NB4 (cell line): ENCODE results near the gene STAB1.

Experiments used
- DNase-seq: peaks from one replicate; pipeline ENCODE4 v3.0.0; 2010; ENCODE audit warnings: low read depth
- H3K4me3 ChIP-seq: one replicate; pipeline ENCODE4 v1.5.1; 2011; ENCODE audit warnings: mild to moderate bottlenecking, low read depth, low read length, moderate library complexity
- MYC ChIP-seq: IDR thresholded peaks from 2 replicates; pipeline ENCODE4 v1.6.1; 2011; ENCODE audit warnings: low read depth, low read length
- POLR2A ChIP-seq: IDR thresholded peaks from 2 replicates; pipeline ENCODE4 v1.6.1; 2011; ENCODE audit warnings: mild to moderate bottlenecking; ENCODE audit not compliant: insufficient read length; ENCODE audit errors: extremely low read depth
- TF ChIP-seq, protein P1 (sequence below): IDR thresholded peaks from 2 replicates; pipeline ENCODE4 v1.6.1; 2011; ENCODE audit warnings: low read depth, low read length
- TF ChIP-seq, protein P2 (sequence below): IDR thresholded peaks from one replicate; pipeline ENCODE4 v1.5.1; 2012; ENCODE audit warnings: low read depth, low read length

STAB1 gene, protein sequence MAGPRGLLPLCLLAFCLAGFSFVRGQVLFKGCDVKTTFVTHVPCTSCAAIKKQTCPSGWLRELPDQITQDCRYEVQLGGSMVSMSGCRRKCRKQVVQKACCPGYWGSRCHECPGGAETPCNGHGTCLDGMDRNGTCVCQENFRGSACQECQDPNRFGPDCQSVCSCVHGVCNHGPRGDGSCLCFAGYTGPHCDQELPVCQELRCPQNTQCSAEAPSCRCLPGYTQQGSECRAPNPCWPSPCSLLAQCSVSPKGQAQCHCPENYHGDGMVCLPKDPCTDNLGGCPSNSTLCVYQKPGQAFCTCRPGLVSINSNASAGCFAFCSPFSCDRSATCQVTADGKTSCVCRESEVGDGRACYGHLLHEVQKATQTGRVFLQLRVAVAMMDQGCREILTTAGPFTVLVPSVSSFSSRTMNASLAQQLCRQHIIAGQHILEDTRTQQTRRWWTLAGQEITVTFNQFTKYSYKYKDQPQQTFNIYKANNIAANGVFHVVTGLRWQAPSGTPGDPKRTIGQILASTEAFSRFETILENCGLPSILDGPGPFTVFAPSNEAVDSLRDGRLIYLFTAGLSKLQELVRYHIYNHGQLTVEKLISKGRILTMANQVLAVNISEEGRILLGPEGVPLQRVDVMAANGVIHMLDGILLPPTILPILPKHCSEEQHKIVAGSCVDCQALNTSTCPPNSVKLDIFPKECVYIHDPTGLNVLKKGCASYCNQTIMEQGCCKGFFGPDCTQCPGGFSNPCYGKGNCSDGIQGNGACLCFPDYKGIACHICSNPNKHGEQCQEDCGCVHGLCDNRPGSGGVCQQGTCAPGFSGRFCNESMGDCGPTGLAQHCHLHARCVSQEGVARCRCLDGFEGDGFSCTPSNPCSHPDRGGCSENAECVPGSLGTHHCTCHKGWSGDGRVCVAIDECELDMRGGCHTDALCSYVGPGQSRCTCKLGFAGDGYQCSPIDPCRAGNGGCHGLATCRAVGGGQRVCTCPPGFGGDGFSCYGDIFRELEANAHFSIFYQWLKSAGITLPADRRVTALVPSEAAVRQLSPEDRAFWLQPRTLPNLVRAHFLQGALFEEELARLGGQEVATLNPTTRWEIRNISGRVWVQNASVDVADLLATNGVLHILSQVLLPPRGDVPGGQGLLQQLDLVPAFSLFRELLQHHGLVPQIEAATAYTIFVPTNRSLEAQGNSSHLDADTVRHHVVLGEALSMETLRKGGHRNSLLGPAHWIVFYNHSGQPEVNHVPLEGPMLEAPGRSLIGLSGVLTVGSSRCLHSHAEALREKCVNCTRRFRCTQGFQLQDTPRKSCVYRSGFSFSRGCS (N-terminal part only)

DNA sequence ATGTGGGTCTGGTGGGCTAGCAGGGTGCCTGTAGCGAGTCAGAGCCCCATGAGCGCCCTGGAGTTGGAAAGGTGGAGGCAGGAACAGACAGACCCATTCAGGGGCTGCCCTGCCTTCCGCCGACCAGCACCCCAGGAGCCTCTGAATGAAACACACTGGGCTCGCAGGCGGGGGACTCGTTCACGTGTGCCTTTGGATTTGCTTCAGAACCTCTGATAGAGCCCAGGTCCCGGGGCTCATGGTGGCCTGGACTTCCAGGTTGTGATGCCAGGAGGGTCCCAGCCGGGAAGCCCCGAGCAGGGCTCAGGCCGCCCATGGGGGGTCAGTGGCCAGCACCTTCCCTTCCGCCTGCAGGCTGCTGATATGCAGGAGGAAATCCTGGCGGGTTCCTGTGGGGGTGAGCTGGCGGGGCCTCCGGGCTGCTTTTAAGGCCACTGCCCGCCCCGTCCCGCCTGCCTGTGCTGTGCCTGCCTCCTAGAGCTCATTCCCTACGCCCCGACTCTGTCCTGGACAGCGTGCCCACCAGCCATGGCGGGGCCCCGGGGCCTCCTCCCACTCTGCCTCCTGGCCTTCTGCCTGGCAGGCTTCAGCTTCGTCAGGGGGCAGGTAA, at the start of gene STAB1:
TSS of gene STAB1 (plus strand) at position 453 of the 610 bp plus-strand sequence. CDS start at position 529, 76 bp downstream.
- peak; percentile 68 for DNase-seq
- TF ChIP-seq, protein P1, sequence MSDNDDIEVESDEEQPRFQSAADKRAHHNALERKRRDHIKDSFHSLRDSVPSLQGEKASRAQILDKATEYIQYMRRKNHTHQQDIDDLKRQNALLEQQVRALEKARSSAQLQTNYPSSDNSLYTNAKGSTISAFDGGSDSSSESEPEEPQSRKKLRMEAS: no peak; the same call in 1 of the 2 replicates
- TF ChIP-seq MYC: no peak
- no peak for TF ChIP-seq POLR2A
- TF ChIP-seq, protein P2, sequence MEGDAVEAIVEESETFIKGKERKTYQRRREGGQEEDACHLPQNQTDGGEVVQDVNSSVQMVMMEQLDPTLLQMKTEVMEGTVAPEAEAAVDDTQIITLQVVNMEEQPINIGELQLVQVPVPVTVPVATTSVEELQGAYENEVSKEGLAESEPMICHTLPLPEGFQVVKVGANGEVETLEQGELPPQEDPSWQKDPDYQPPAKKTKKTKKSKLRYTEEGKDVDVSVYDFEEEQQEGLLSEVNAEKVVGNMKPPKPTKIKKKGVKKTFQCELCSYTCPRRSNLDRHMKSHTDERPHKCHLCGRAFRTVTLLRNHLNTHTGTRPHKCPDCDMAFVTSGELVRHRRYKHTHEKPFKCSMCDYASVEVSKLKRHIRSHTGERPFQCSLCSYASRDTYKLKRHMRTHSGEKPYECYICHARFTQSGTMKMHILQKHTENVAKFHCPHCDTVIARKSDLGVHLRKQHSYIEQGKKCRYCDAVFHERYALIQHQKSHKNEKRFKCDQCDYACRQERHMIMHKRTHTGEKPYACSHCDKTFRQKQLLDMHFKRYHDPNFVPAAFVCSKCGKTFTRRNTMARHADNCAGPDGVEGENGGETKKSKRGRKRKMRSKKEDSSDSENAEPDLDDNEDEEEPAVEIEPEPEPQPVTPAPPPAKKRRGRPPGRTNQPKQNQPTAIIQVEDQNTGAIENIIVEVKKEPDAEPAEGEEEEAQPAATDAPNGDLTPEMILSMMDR: no peak
- peak within 1 kb of the TSS; percentile 66 for H3K4me3 ChIP-seq

DNA sequence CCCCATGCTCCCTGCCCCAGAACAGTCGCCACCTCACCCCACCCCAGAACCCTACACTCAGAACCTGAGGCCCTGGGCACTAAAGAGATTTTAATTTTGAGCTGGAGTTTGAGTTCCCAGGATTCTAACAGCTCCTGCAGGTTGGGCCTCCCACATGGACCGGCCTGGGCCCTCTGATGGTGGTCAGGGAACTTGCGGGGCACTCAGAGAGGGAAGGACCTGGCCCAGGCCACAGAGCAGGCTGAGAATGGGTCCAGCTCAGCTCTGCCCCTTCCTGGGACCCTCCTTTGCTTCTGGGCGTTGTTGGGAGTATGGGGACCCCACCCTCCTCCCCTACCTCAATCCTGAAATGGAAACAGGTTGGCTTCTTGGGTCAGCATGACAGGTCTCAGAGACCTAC, 49.1 kb upstream of the STAB1 start:
- no peak for DNase-seq
- TF ChIP-seq, protein P2: no peak
- TF ChIP-seq, protein P1: no peak
- no peak for TF ChIP-seq MYC
- no peak overlapping the region for H3K4me3 ChIP-seq

DNA sequence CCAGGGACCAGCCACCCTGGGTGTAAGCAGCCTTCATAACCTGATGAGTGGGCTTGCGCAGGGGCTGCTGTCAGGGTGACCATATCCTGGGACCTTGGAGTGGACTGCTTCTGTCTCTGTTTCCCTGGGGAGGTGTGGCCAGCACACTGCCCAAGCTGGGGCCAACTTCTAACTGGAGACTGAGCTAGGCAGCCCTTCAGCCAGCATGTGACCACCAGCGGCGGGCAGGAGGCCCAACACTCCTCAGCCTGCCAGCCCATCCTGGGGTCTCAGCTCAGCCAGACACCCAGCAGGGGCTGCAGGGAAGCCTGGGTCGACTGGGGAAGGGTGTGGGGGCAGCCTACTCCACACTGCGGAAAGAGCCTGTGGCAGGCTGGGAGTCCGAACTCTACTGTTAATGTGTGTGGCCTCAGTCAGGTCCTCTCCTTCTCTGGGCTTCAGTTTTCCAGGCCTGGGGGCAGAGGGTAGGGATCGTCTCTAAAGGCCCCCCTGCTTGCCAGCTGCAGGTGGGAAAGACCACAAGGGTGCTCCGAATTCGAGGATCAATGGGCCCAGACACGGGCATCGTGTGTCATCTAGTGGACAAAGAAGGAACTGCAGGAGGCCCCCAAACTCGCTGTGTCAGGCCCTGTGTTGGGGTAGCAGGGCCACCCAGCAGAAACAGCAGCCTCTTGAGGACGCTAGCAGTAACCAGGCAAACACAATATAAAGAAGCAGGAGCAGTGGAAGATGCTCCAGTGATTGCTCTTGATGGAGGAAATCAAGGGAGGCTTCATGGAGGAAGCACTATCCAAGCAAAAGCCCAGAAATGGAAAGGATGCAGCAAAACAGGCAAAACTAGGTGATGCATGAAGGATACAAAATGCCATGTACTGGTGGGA, 48.3 kb upstream of the STAB1 start:
- DNase-seq: peak; percentile 77
- TF ChIP-seq, protein P1: peak; percentile 23; the same call in 1 of the 2 replicates
- TF ChIP-seq POLR2A: no peak
- TF ChIP-seq, protein P2: peak; percentile 99
- no peak for TF ChIP-seq MYC
- no peak overlapping the region for H3K4me3 ChIP-seq

DNA sequence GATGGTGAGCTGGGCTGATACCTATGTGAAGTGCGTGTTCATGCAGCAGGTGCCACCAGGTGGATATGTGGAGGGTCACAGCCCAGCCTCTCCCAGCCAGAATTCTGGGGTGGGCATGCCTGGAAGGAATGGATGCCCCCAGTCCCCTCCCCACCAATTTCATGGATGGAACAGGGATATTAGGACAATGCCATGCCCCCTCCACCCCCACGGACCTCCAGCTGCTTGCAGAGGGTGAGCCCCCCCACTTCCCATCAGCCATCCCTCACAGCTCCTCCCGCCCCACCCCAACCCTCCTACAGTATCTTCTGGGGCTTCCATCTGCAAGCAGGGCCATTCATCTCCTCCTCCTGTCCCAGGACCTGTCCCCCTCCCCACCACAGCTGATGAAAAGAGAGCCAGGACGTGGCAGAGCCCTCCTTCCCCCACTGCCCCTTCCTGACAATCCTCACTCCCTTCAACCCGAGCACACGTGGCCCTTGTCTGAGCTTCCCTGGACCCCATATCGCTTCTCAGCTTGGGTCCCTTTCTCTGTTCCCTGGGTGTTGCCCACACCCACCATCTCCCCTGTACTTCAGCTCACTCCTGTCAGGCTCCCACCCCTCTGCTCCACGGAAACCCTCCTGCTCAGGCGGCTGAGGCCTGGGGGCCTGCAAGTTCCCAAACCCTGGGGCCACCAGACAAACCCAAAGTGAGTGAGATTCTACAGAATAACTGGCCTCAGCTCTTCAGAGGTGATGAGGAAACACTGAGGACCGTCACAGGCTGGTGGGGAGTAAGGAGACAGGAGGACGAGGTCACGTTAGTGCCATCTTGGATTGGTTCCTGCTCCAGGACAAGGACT, 47.4 kb upstream of the STAB1 start:
- TF ChIP-seq, protein P2: no peak
- TF ChIP-seq MYC (no peak), POLR2A (no peak)
- TF ChIP-seq, protein P1: no peak
- H3K4me3 ChIP-seq: no peak overlapping the region
- no peak for DNase-seq
